Muscle of back (tissue), 11 donors: ENCODE data around the gene TMPRSS6. TPM values are rescaled to one million over a fixed set of nuclear protein-coding genes. Genes with fewer than 3 reads are reported as not detected.

Source experiments
- DNase-seq, 3 donors: peaks; one replicate each; pipeline versions ENCODE4 v3.0.0 to v3.0.0-alpha.2; 2013
- polyA plus RNA-seq, 10 donors: library from polyadenylated mRNA; unstranded; fragments of 120-200 nt; gene quantifications; one replicate each; pipeline ENCODE4 v1.2.1, GENCODE V29; 2013; ENCODE audit not compliant: insufficient read length in 10 of 10

TMPRSS6 gene
- polyA plus RNA-seq, 10 donors = 0.07 to 0.17 (median 0.12) TPM; not detected in 3

- no peak for DNase-seq
These were observed 78.8 kb downstream of the TMPRSS6 start for GRCh38 chr22:37030560-37031281.

- no peak for DNase-seq
These were observed 80.5 kb downstream of the TMPRSS6 start for GRCh38 chr22:37028692-37029674.

DNA sequence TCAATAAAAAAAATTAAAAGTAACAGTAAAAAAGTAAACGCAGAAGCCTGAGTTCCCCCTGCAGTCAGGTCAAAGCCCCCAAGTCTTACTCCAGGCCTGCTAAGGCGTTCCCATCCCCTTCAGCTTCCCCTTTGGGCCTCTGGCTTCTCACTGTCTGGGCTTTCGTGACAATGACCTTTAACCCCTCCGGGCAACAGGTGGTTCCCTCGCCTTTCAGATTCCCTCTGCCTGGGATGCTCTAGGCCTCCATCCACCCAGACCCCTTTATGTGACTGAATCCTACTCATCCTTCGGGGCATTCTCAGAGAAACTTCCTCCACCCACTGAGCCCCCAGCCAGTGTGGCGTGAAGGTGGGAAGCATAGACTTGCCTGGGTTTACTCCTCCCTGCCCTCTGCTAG, 82.0 kb downstream of the TMPRSS6 start:
- DNase-seq = no peak

DNA sequence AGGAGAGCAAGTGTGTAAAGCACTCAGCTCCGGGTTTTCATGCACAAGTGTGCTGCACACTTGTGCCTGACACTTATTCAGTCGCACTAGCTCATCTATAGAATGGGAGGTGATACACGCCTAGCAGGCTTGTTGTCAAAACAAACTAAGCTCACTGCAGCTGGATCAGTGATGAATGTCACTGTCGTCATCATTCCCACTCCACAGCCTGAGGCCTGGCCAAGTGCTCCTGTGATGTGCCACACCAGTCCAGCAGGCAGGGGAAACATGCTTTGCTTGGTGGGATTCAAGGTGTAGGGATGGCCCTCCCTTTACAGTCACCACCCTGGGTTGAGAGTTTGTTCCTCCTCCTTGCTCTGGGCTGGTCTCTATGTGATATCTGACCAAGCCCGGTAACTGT, 83.2 kb downstream of the TMPRSS6 start:
- no peak for DNase-seq

DNA sequence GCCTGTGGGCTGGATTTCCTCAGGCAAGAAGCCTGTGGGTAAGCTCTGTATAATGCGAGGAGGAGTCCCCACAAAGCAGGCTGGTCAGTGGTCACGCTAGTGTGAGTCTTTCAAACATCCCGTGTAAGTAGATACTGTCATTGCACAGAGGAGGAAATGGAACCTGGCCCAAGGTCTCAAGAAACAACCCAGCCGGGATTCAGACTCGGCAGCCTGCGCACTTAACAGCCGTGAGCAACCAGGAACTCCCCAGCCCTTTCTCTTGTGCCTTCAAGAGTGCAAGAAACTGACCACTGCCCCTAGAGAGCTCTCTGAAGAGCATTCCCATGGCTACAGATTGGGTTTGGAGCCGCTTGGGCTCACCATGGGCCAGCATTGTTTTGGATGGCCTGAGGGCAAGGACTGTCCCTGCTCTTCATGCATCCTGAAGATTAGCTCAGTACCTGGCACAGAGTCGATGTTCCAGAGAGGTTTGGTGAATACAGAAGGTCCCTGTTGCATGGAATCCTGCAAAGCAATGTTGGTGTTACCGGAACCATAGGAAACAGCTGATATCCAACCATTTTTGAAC, 83.9 kb downstream of the TMPRSS6 start:
- DNase-seq = no peak

DNA sequence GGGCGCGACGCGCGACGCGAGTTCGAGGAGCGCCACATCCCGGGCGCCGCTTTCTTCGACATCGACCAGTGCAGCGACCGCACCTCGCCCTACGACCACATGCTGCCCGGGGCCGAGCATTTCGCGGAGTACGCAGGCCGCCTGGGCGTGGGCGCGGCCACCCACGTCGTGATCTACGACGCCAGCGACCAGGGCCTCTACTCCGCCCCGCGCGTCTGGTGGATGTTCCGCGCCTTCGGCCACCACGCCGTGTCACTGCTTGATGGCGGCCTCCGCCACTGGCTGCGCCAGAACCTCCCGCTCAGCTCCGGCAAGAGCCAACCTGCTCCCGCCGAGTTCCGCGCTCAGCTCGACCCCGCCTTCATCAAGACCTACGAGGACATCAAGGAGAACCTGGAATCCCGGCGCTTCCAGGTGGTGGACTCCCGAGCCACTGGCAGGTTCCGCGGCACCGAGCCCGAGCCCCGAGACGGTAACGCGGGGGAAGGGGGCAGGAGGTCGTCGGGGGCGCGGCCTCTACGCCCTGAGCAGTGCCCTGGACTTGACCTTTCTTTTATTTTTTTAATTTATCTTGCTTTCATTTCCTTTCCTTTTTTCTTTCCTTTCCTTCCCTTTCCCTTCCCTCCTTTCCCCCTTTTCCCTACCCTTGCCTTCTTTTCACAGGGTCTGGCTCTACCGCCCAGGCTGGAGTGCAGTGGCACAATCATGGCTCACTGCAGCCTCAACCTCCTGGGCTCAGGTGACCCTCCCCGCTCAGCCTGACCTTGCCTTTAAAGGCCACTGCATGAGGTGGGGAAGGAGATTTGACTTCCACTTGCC, 85.0 kb downstream of the TMPRSS6 start:
- DNase-seq = no peak

GRCh38 chr22:37023743-37024338, 85.7 kb downstream of the TMPRSS6 start:
- DNase-seq = no peak

DNA sequence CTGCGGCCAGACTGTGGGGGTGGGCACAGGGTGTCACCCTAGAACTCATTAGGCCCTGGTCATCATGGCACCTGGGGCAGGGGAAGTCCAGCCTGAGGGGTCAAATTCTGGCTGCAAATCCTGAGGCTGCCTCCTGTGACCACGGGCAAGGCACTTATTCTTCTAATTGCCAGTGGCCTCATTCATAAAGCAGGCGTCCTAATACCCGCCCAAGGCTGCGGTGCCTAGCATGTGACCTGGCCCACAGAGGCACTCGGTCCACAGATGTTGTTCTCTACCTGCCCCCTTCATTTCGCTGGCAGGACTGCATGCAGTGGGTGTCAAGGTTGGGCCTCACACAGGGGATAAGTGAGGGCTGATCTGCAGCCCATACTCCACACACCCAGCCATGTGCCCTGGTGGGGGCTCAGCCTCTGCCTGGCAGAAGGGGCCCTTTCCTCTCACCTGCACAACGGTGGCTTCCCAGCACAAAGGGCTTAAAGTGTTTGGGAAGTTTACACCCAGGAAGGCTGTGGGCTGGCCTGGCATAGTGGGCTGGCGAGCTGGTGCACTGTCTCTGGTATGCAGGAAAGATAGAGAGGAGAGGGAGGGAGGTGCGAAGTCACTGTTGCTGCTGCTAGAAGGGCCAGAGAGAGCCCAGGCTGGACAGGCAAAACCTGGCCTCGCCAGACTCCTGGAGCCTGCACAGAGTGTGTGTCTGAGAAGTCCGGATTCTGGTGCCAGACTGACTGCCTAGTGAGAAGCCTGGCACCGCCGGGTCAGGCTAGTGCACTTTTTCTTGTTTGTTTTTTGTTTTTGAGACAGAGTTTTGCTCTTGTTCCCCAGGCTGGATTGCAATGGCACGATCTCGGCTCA, 86.8 kb downstream of the TMPRSS6 start:
- DNase-seq = no peak

DNA sequence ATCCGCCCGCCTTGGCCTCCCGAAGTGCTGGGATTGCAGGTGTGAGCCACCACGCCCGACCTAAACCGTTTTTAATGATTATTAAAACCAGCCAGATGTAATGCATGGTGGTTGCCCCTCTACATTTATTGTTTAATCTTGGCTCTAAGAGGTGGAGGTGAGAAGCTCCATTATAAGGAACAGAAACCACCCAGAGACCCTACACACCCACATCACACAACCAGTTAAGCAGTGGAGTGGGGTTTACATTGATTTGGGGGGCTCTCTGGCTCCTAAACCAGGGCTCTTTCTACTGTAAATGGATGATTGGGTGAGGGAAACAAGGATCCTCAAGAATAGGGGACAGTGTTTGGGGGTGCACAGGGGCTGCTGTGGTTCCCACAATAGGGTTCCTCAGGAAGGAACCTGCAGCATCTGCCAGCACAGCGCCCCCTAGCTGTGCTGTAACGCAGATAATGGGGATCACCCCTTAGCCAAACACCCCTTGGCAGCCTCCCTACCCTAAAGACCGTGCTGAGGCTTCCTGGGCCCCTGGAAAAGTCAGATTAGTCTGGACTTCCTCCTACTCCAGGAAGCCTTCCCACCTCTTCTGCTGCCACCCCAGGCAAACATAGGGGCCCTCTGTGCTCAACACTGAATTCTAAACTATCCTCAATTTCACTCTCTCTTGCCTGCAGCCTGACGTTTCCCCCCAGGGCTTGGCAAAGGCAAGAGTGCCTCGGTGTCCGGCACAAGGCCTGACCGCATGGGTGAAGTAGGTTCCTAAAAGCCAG, 87.6 kb downstream of the TMPRSS6 start:
- peak in 2 of 3 donors; percentile 33 to 42 for DNase-seq

- DNase-seq = no peak
These were observed 88.5 kb downstream of the TMPRSS6 start for GRCh38 chr22:37021041-37021440.

GRCh38 chr22:37020192-37020479, 89.4 kb downstream of the TMPRSS6 start:
- DNase-seq = peak in 2 of 3 donors; percentile 14 to 44

- peak; percentile 69 to 92 (median 81) for DNase-seq
These were observed 90.0 kb downstream of the TMPRSS6 start, which contains the start of the genes MPST and TST for GRCh38 chr22:37019309-37020191. Gene MPST (plus strand): TSS chr22:37019742. CDS start chr22:37019837, 95 bp downstream. Gene TST (minus strand): TSS chr22:37019447. CDS start chr22:37018732, 715 bp downstream.

- DNase-seq = peak; percentile 47 to 92 (median 64)
These were observed 90.7 kb downstream of the TMPRSS6 start for GRCh38 chr22:37018815-37019308.

GRCh38 chr22:37018086-37018814, 91.3 kb downstream of the TMPRSS6 start:
- no peak for DNase-seq

- DNase-seq = no peak
These were observed 92.2 kb downstream of the TMPRSS6 start for GRCh38 chr22:37017356-37017755.

DNA sequence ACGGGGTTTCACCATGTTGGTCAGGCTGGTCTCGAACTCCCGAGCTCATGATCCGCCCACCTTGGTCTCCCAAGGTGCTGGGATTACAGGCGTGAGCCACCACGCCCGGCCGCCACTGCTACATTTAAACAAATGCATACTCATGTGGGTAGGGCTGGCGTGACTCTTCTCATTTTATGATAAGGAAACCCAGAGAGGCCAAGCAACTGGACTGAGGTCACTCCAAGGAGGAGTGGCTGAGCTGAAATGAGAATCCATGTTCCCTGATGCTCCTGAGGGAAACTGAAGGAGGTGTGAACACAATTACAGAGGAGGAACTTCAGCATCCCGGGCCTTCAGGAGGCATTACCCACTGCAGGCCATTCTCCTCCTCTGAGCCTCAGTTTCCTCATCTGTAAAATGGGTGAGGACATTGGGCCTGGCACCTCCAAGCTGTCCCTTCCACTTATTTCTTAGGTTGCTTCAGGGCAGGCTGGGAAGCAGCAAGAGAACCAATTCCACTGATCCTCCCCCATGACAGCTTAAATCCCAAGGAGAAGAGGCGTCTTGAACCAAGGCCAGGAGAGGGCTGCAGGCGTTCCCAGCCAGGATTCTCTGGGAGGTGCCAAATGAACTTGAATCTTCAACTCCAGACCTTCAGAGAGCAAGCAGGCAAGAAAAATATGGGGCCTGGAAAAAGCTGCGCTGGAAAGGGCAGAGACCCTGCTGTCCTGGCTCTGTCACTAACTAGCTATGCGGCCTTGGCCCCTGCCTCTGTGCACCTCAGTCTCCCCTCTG, 93.2 kb downstream of the TMPRSS6 start:
- no peak for DNase-seq

GRCh38 chr22:37015587-37015878, 94.0 kb downstream of the TMPRSS6 start:
- no peak for DNase-seq
